ENCODE data around the gene UBTD1.

UBTD1 gene

DNA sequence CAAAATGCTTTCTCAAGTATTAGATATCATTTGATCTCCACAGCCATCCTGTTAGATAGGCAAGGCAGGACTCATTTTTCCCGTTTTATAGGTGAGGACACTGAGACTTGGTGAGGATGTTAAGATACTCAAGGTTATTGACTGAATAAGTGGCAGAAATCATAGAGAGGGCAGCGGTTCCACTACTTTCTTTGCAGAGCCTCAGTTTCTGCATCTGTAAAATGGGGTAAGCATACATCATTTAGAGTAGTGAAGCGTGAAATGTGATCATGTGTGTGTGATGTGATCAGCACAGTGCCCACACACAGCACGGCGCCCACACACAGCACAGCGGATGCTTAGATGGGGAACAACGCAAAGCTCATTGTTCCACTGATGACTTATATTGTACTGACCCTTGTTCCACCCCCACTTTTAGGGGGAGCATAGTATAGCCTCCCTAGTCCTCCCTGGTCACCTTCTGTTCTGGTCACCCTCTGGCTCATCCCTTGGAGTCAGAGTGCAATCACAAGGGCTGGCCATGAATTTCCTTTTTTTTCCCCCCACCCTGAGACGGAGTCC is 10.5 kb downstream of the UBTD1 start:
- TF ChIP-seq, protein P1, sequence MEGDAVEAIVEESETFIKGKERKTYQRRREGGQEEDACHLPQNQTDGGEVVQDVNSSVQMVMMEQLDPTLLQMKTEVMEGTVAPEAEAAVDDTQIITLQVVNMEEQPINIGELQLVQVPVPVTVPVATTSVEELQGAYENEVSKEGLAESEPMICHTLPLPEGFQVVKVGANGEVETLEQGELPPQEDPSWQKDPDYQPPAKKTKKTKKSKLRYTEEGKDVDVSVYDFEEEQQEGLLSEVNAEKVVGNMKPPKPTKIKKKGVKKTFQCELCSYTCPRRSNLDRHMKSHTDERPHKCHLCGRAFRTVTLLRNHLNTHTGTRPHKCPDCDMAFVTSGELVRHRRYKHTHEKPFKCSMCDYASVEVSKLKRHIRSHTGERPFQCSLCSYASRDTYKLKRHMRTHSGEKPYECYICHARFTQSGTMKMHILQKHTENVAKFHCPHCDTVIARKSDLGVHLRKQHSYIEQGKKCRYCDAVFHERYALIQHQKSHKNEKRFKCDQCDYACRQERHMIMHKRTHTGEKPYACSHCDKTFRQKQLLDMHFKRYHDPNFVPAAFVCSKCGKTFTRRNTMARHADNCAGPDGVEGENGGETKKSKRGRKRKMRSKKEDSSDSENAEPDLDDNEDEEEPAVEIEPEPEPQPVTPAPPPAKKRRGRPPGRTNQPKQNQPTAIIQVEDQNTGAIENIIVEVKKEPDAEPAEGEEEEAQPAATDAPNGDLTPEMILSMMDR (IDR thresholded peaks at IDR 0.05; ENCODE audit: extremely low read depth, insufficient read depth, missing control alignments): no peak
- in situ Hi-C loops (cut with MboI; ENCODE audit: low pct_unique_long_range_greater_than_20kb, low sequenced_read_pairs, unreplicated experiment): no loop called here
- no peak for DNase-seq (ENCODE audit: low spot score)

DNA sequence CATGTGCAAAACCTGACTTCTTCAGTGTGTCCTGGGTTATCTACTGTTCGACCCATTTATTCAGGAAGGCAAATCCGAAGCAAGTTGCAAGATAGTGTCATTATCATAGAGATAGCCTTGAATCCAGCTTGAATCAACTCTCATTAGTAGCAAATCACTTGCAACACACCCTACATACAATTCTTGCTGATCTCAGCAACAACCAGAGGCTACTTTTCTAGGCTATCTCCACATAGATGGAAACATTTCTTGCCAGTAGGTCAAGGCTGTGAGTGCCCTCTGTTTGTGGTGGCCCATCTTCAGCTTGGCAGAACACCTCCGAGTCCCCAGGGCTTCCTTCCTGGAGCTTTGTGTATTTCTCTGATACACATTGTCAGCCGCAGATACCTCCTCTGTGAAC is 12.0 kb downstream of the UBTD1 start:
- no peak for DNase-seq (ENCODE audit: low spot score)
- TF ChIP-seq, protein P1 (IDR thresholded peaks at IDR 0.05; ENCODE audit: extremely low read depth, insufficient read depth, missing control alignments): no peak
- in situ Hi-C loops (cut with MboI; ENCODE audit: low pct_unique_long_range_greater_than_20kb, low sequenced_read_pairs, unreplicated experiment): no loop called here

DNA sequence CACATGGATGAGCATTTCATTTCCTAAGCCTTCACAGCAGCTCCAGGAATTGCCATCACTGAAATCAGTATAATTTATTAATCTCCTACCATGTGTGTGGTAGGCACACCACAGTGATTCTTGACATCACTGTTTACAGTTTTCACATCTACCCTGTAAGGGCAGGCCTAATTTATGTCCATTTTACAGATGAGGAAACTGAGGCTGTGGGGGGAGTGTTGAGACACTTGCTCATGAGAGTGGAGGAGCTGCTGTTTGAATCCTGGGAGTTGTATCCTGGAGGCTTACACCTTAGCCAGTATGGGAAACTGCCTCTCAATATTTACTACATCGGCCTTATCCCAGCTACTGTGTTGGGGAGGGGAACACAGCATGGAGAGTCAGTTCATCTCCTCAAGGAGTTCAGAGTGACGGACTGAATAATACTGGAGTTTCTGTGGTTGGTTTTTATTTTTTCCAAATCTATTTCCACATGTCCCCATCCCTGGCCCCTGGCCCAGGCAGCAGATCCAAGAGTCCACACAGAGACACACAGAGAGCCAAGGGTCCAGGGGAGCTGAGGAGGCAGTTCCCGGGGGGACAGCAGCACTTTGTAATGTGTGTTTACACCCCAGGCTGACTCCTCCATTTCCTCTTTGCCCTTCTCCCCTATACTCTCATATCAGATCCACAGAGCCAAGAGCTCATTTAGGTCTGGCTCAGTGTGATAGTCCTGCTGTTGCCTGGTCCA is 13.2 kb downstream of the UBTD1 start:
- no peak for DNase-seq (ENCODE audit: low spot score)
- in situ Hi-C loops (cut with MboI; ENCODE audit: low pct_unique_long_range_greater_than_20kb, low sequenced_read_pairs, unreplicated experiment): no loop called here
- TF ChIP-seq, protein P1 (IDR thresholded peaks at IDR 0.05; ENCODE audit: extremely low read depth, insufficient read depth, missing control alignments): no peak

DNA sequence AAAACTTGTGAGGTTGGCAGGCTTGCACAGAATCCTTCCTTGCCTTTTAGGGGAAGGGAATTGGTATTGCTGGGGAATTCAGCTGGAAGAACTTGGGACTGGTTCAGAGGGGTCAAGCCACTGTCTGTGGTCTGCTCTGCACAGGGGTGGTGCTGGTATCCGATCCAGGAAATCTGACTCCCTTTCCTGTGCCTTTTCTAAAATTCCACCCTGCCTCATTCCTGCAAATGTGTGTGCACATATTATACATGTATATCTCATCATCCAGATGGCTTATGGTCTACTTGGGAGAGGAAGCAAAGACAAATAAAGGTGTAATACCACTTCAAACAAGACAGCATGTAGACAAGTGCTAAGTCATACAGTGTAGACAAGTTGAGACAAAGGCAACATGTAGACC is 14.3 kb downstream of the UBTD1 start:
- DNase-seq (ENCODE audit: low spot score): no peak
- TF ChIP-seq, protein P1 (IDR thresholded peaks at IDR 0.05; ENCODE audit: extremely low read depth, insufficient read depth, missing control alignments): no peak
- in situ Hi-C loops (cut with MboI; ENCODE audit: low pct_unique_long_range_greater_than_20kb, low sequenced_read_pairs, unreplicated experiment): no loop called here

DNA sequence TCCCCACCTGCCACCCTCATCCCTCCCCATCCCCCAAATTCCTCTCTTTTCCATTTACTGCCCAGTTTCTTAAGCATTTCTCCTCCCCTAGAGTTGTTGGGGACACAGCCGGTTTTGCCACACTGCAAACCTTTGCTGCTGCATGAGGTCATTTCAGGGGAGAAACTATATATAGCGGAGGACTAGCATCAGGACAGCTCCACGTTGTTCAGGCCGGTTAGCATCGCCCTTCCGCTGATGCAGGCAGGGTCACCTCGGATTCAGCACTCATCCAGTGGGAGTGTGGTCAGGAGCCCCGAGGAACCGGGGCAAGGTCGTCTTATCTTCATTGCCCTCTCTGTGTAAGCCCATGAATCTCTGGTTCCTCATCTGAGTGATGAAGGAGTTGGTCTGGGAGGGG is 15.6 kb downstream of the UBTD1 start:
- DNase-seq (ENCODE audit: low spot score): no peak
- TF ChIP-seq, protein P1 (IDR thresholded peaks at IDR 0.05; ENCODE audit: extremely low read depth, insufficient read depth, missing control alignments): no peak
- in situ Hi-C loops (cut with MboI; ENCODE audit: low pct_unique_long_range_greater_than_20kb, low sequenced_read_pairs, unreplicated experiment): no loop called here

DNA sequence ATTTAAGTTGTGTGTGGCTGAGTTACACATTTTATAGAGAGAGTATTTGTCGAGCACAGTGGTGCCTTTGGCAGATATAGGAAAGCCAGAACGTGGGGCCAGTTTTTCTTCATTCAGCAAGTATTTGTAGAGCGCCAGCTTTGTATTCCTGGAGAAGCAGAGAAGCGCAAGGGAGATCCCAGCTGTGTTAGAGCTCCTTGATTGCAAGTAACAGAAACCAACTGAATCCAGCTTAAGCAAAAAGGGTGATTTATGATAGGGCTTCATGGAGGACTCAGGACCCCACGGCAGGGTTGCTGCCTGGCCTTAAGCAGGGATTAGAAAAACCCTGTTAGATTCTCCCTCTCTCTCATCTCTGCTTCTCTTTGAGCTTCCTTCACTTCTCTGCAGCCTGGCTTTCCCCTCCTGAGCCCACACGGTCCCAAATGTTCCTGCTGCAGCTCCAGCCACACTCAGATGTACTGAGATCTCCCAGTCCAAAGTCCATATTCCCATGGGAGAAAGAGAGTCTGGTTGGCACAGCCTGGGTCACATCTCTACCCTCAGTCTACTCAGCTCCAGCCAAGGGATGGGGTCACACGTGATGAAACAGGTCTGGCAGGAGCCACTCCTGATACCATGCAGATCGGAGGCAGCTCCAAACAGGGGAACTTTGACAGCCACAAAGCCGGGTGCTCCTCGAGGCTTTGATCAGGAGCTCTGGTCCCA is 16.7 kb downstream of the UBTD1 start:
- in situ Hi-C loops (cut with MboI; ENCODE audit: low pct_unique_long_range_greater_than_20kb, low sequenced_read_pairs, unreplicated experiment): no loop called here
- no peak for DNase-seq (ENCODE audit: low spot score)
- TF ChIP-seq, protein P1 (IDR thresholded peaks at IDR 0.05; ENCODE audit: extremely low read depth, insufficient read depth, missing control alignments): no peak
